ENCODE measurements around the gene PPIB.

- TF ChIP-seq POLR2AphosphoS5 (IDR thresholded peaks at IDR 0.05; ENCODE audit: borderline replicate concordance, low read depth, low read length): no peak
- no peak for TF ChIP-seq EZH2 (IDR thresholded peaks at IDR 0.05)
Measured at GRCh38 chr15:64149893-64150578, 12.8 kb downstream of the PPIB start.
